NCI-H1930 (cell line): ENCODE measurements around the gene FOXN1.
A peak's percentile ranks its signal among the peaks of the same experiment; 100 is the strongest.

ENCODE experiments used
- DNase-seq, 2 experiments: peaks; one replicate each; lab custom pipeline; 2025; lab: John Stamatoyannopoulos, UW

FOXN1 gene

GRCh38 chr17:28547096-28547622 is 41.0 kb downstream of the FOXN1 start:
- DNase-seq: no peak

GRCh38 chr17:28547623-28548416 is 41.7 kb downstream of the FOXN1 start:
- DNase-seq: peak; percentile 47 to 49

- no peak for DNase-seq
These were observed 42.4 kb downstream of the FOXN1 start for GRCh38 chr17:28548417-28549130.

GRCh38 chr17:28549236-28550132 is 43.3 kb downstream of the FOXN1 start:
- no peak for DNase-seq

- DNase-seq: no peak
These were observed 44.7 kb downstream of the FOXN1 start for GRCh38 chr17:28550858-28551257.

- no peak for DNase-seq
These were observed 45.5 kb downstream of the FOXN1 start for GRCh38 chr17:28551421-28552175.

GRCh38 chr17:28552176-28552999 is 46.2 kb downstream of the FOXN1 start, which contains the start of gene UNC119:
Gene UNC119, minus strand, starts transcription at chr17:28552624. Its CDS starts 67 bp downstream, at chr17:28552557.
- peak; percentile 34 to 75 for DNase-seq

GRCh38 chr17:28553000-28553505 is 46.9 kb downstream of the FOXN1 start:
- DNase-seq: no peak

GRCh38 chr17:28554565-28554964 is 48.4 kb downstream of the FOXN1 start:
- no peak for DNase-seq

- DNase-seq: no peak
These were observed 48.9 kb downstream of the FOXN1 start for GRCh38 chr17:28555022-28555421.

- DNase-seq: no peak
These were observed 57.3 kb downstream of the FOXN1 start for GRCh38 chr17:28563475-28563874.

GRCh38 chr17:28567604-28568003 is 61.5 kb downstream of the FOXN1 start:
- DNase-seq: no peak

- no peak for DNase-seq
These were observed 63.3 kb downstream of the FOXN1 start for GRCh38 chr17:28569446-28569845.

GRCh38 chr17:28570716-28571360 is 64.7 kb downstream of the FOXN1 start:
- peak; percentile 22 to 24 for DNase-seq

GRCh38 chr17:28571361-28572122 is 65.4 kb downstream of the FOXN1 start, which contains the start of gene PIGS:
Gene PIGS, minus strand, starts transcription at chr17:28571524. Its CDS starts 28 bp downstream, at chr17:28571496.
- peak; percentile 78 to 90 for DNase-seq

- no peak for DNase-seq
These were observed 66.3 kb downstream of the FOXN1 start for GRCh38 chr17:28572259-28573039.

- DNase-seq: no peak
These were observed 66.9 kb downstream of the FOXN1 start for GRCh38 chr17:28573040-28573380.

- DNase-seq: no peak
These were observed 67.4 kb downstream of the FOXN1 start for GRCh38 chr17:28573521-28573920.
